NCI-H1417 treated with DMSO at 0.1 percent for 48 hours (cell line): ENCODE measurements around the gene SCIN.
"Not testable (repeated sequence)": the region's sequence is repeated elsewhere in the genome, so short reads cannot be mapped to it uniquely, and the experiment has no call there.

Experiments
- DNase-seq: peaks from one replicate; lab custom pipeline; 2025; lab: John Stamatoyannopoulos, UW

The SCIN gene

GRCh38 chr7:12688485-12689170 is 118.1 kb downstream of the SCIN start:
- not testable (repeated sequence) for DNase-seq

- DNase-seq = no peak
These were observed 118.9 kb downstream of the SCIN start for GRCh38 chr7:12689451-12689850.

GRCh38 chr7:12690041-12690878 is 119.7 kb downstream of the SCIN start:
- no peak for DNase-seq

- DNase-seq = not testable (repeated sequence)
These were observed 120.9 kb downstream of the SCIN start for GRCh38 chr7:12691388-12691787.

GRCh38 chr7:12692035-12692434 is 121.5 kb downstream of the SCIN start:
- no peak for DNase-seq

- no peak for DNase-seq
These were observed 122.1 kb downstream of the SCIN start for GRCh38 chr7:12692479-12693259.

- DNase-seq = no peak
These were observed 124.3 kb downstream of the SCIN start for GRCh38 chr7:12694817-12695216.

- no peak for DNase-seq
These were observed 125.4 kb downstream of the SCIN start for GRCh38 chr7:12695965-12696364.

GRCh38 chr7:12699299-12699698 is 128.8 kb downstream of the SCIN start:
- DNase-seq = no peak

GRCh38 chr7:12701433-12701832 is 130.9 kb downstream of the SCIN start:
- DNase-seq = no peak

- no peak for DNase-seq
These were observed 133.4 kb downstream of the SCIN start for GRCh38 chr7:12703881-12704280.

GRCh38 chr7:12705878-12706277 is 135.4 kb downstream of the SCIN start:
- no peak for DNase-seq

- peak; percentile 73 for DNase-seq
These were observed 136.5 kb downstream of the SCIN start for GRCh38 chr7:12706900-12707536.

GRCh38 chr7:12708314-12708713 is 137.8 kb downstream of the SCIN start:
- no peak for DNase-seq
